Measurements from ENCODE around the gene ZYG11B.
"Not testable (repeated sequence)": the region's sequence is repeated elsewhere in the genome, so short reads cannot be mapped to it uniquely, and the experiment has no call there.

Gene ZYG11B

GRCh38 chr1:52856026-52856425 lies 129.8 kb downstream of the ZYG11B start:
- DNase-seq = no peak

- no peak for DNase-seq
Measured at GRCh38 chr1:52857443-52857842, 131.2 kb downstream of the ZYG11B start.

GRCh38 chr1:52862666-52863458 lies 136.6 kb downstream of the ZYG11B start:
- no peak for DNase-seq

GRCh38 chr1:52867087-52867863 lies 141.0 kb downstream of the ZYG11B start:
- no peak for DNase-seq

GRCh38 chr1:52869727-52870126 lies 143.5 kb downstream of the ZYG11B start:
- DNase-seq = not testable (repeated sequence)

DNA sequence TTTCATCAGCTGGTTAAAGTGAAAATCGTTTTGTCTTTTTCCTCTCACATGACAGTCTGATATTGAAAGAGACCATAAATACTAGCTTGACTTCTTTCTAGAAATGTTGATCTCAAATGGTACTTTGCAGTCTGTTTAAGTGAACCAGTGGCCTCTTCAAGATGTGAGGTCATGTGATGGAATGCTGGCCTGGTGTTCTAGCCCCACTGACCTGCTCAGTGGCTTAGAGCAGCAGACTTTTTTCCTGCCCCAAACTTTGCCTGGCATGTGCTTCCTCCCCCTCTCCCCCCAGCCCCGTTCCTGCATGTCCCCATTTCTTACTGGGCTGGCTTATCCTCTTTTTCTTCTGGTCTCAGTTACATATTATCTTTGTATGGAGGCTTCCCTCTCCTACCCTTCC lies 150.6 kb downstream of the ZYG11B start:
- no peak for DNase-seq
